ENCODE measurements around the gene SLC30A7.
A peak's percentile ranks its signal among the peaks of the same experiment; 100 is the strongest.

SLC30A7 gene

GRCh38 chr1:100988121-100988520 is 92.2 kb downstream of the SLC30A7 start:
- no peak for DNase-seq

DNA sequence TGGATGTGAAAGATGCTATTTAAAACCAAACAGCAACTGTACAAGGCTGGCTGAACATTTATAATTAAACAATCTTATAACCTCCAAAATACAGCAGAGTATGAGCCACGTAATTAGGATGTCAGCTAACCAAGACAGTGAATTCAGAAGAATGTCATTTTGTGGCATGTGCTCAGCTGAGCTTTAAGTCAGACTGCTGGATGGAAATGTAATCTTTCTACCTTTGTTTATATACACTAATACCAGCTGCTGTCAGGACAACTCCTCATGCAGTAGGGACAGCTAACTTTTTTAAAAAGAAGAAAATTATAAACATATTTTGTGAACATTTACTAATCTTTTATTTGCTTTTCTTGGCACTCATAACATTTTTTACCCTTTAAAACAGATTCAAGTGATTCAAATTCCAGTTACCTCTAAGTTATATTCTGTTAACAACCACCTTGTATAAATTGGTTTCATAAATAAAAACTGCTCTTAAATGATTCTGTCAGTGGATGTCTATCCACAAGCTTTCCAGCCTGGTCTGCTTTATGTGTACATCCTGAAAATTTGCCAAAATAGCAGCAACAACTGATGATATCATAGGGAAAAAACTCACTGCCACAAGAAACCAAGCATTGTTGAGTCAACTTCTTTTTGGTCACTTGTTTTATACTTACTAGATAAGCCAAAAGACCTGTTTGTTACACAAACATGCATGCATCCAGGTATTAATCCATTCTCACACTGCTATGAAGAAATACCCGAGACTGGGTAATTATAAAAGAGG is 93.6 kb downstream of the SLC30A7 start:
- no peak for DNase-seq

- no peak for DNase-seq
Measured at GRCh38 chr1:100995198-100995988, 99.5 kb downstream of the SLC30A7 start.

DNA sequence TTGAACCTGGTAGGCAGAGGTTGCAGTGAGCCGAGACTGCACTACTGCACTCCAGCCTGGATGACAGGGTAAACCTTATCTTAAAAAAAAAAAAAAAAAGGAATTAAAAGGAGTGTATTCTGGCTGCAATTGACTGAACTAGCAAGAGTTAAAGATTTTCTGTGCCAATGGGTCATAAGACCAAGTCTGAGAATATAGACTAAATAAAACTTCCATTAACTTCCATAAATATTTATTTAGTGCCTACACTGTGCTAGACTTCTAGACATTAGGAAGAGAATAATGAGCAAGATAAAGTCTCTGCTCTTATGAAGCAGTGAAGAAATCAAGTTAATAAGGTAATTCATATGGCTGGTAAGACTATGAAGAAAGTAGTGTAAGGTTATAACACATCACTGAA is 102.5 kb downstream of the SLC30A7 start:
- no peak for DNase-seq

DNA sequence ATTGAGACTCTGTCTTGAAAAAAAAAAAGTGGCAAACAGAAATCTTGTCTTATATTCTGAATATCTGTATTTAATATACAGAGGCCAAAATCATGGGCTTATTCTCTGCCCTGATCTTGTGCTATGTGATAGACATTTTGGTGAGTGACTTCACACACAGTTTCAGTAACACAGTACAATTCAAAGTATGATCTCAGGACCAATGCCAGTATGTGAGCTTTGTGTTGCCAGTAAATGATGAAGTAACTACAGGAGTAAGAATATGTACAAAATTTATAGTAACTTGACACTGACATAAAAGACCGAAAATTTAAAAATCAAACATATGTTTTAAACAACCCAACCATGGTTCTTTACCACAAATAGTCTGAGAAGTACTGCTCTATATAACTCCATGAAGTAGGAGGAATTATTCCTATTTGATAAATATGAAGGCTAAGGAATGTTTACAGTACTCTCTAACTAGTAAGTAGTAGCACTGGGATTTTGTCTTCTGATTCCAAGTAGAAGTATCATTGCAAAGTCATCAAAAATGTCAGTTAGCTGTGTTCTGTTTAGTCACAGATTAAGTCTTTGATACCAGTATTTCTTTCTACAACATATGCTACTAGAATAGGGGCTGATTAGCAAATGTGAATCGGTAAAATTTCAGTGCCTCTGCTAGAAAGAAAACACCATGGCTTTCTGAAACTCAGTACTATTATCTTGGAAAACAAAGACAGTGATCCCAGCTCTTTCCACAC is 104.4 kb downstream of the SLC30A7 start:
- no peak for DNase-seq

DNA sequence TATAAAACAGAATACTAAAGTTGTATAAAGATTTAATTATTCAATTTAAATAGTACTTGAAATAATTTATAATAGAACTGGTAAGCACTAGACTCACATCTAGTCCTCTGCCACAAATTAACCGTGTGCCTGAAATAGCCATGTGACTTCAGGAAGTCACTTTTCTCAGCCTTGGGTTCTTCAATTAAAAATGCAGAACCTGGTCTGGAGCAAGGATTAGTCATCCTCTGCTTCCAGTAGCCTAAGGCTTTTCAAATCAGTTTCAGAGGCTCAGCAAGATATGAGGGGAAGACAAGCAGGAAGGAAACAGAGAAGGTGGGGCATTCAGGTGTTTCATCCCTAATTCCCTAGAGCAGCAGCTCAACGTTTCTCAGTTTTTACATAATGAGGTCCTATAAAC is 106.7 kb downstream of the SLC30A7 start:
- DNase-seq = peak; percentile 19

DNA sequence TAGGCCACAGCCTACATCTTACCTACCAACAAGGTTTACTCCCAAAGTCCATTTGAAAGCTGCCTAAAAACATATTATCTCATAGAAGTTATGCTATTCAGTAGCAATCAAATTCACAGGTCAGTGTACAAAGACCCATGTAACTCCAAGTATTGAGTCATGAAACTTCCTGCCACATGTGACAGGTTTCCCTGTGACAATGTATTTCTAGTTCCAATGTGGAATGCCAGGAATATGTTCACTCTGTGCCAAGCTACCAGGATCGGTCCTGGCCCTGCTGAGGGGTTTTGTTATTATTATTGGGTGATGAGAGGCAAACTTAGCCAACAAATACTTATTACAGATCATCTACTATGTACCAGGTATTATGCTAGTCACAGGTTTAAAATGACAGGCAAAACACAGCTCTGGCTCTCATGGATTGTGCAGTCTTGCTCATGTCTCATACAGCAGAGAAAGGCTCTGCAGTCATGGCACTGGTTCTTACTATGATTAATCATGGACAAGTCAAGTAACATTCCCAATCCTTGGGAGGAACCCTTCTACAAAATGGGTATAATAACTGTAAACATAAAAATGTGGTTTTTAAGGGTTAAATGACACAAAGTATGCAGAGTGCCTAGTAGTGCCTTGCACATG is 107.2 kb downstream of the SLC30A7 start:
- DNase-seq = no peak

GRCh38 chr1:101004061-101004460 is 108.2 kb downstream of the SLC30A7 start:
- no peak for DNase-seq

DNA sequence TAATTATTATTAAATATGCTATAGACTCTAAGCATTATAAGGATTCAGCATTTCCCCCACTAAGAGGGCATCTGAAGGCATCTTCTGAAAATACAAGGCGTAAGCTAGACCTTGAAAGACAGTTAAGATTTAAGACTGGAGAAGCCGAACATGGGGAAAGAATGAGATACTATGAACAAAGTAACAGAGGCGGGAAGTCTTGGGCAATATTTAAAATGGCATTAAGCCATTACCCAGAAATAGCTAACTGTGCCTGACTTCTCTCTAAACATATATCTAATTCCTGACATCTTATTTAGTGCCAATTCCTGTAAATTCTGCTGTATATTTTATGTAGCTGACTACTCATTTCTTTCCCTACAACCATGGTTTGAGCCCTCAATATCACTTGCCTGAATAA is 108.8 kb downstream of the SLC30A7 start:
- DNase-seq = no peak

DNA sequence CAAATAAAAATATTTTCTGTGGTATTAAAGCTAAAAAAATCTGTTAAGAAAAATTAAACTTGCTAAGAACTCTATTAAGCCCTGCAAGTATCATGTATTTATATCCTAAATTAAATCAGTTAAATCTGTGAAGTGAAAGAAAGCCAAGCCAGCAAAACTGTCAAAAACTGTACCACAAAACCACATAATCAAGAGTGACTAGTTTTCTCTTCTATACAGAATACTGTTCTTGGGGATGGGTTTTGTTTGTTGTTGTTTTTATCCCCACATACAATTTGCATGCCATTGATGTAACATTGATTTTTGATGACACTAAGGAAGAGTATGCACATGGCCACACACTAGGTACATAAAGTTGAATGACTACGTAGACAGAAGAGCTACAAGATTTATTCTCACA is 109.3 kb downstream of the SLC30A7 start:
- DNase-seq = no peak

DNA sequence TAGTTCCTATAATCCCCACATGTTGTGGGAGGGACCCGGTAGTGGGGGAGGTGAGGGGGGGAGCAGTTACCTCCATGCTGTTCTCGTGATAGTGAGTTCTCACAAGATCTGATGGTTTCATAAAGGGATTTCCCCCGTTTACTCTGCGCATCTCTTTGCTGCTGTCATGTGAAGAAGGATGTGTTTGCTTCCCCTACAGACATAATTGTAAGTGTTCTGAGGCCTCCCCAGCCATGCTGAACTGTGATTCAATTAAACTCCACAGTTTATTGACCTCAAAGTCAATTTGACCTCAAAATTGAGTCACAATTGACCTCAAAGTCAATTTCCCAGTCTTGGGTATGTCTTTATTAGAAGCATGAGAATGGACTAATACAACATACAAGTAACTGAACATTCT is 110.0 kb downstream of the SLC30A7 start:
- peak; percentile 15 for DNase-seq

GRCh38 chr1:101006553-101006952 is 110.7 kb downstream of the SLC30A7 start:
- DNase-seq = no peak

DNA sequence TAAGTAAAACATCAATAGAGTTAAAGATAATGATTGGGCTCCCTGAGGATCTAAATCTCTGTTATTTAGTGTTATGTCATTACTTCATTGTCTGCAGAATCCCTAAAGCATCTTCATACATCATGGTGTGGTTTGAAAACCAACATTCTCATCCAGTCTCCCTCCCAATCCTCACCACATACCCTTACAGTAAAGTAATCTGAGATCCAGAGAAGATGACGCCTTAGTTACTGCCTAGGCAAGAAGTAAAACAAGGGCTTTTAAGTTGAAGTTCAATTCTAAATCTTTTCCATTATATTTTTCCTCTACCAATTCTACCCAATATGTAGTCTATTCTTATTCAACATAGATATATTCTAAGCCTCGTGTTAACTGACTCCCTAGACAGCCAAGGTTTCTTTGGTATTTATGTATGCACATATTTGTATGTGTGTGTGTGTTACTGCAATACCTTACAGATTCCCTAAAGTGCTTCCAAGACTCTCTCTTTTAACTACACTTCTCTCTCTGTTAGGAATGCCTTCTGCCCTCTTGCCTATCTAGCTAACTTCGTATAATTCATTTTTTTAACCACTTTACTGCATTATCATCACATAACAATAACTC is 112.4 kb downstream of the SLC30A7 start:
- no peak for DNase-seq

DNA sequence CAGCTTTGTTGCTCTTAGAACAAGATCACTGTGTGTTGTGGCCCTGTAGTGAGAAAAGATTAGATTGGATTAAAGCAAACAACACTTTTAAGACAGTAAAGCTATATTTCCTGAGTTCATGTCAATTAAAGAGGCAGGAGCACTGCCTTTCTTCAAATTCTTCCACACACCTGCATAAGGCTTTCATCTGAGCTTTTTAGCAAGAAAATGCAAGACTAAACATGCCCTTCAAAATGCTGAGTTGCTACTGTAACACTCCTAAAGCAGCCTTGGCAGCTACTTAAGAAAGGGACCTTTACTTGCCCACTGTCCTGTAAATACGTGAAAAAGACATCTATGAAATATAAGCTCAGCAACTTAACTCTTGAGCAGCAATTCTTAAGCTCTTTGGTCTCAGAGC is 117.9 kb downstream of the SLC30A7 start:
- DNase-seq = no peak

DNA sequence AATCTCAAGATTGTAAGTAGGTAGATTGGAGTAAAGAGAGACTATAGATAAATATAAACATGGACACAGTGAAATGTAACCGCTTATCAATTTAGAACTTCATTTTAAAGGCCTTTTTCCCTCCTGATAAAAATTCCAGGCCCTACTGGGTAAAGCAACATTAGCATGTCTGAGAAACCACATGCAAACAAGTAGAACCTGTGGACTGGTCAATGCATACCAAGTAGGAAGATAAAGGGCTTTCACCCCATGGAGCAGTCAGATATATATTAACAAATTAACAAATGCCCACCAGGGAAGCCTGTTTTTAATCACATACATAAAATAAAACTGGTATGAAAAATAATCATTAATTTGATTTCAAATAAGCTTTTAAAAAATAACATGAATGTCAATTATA is 121.6 kb downstream of the SLC30A7 start:
- DNase-seq = no peak

- DNase-seq = no peak
Measured at GRCh38 chr1:101022294-101022693, 126.4 kb downstream of the SLC30A7 start.

DNA sequence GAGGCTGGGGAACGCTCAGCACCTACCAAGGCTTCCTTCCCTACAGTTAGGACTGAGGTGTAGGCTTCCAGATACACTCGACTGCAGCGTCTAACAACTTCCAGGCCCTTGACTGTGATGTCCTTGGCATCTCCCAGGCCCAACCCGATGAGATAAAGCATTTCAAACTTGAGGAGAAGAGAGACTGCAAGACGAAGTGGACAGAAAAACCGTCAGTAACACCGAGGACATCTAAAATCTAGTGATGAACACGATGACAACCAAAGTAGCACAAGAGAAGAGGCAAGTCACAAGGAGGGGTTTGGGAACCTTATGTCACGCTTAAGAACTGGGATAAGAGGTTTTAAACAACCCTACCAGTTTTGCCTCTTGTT is 129.4 kb downstream of the SLC30A7 start:
- peak; percentile 20 for DNase-seq

- peak; percentile 88 for DNase-seq
Measured at GRCh38 chr1:101025657-101026429, 130.0 kb downstream of the SLC30A7 start, which contains the start of gene DPH5. Gene DPH5 (minus strand): TSS chr1:101025784. CDS start chr1:101025443, 341 bp downstream.

DNA sequence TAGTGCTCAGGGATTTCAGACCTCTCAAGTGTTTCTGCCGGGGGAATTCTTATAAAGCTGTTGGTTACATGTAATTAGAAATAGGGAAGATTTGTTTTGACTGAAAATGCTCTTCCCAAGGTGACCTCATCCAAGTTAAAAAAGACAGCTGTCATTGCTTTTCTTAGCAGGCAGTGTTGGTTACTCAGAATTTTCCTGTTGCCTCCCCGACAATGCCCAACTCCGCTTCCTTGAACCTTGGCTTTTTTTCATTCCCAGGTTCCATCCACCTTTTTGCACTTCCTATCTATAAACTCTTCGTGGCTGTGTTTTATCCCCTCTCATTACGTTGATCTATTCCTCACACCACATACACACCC is 130.5 kb downstream of the SLC30A7 start:
- DNase-seq = no peak

DNA sequence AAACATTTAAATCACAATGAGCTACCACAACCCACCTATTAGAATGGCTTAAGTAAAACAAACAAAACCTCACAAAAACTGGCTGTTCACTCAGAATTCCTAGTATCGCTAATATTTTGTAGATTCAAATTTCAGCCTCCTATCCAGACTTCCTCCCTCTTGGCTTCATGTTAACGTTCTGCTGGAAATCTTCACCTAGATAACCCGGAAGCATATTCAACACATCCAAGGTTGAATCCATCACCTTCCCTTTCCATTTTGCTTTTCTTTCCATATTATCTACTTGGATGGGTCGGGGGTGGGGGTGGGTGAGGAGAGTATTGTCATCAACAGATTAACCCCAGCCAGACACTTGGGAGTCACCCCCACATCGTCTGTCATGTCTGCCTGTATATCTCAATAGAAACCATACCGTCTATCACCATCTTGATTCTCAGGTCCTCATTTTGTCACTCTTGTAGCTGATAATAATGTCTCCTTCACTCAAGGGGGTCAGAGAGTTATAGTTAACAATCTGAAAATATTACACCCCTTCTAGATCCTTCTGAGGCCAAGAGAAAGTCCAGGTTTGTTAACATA is 131.4 kb downstream of the SLC30A7 start:
- no peak for DNase-seq

- no peak for DNase-seq
Measured at GRCh38 chr1:101028466-101028865, 132.6 kb downstream of the SLC30A7 start.

GRCh38 chr1:101029184-101029583 is 133.3 kb downstream of the SLC30A7 start:
- no peak for DNase-seq

Data from CD4-positive, alpha-beta T cell treated with Interleukin-6 for 4 hours (primary cell).